ENCODE data around the gene SUPT4H1.

The SUPT4H1 gene

GRCh38 chr17:58370309-58370708 lies 18.3 kb upstream of the SUPT4H1 start:
- H3K27me3 ChIP-seq (ENCODE audit: insufficient read depth, poor library complexity, severe bottlenecking) = no peaks in the 10 kb centered on the region
- ATAC-seq (ENCODE audit: low read depth) = no peak

GRCh38 chr17:58369214-58370031 lies 17.4 kb upstream of the SUPT4H1 start:
- H3K4me3 ChIP-seq (ENCODE audit: severe bottlenecking) = no peak overlapping the region
- H3K9me3 ChIP-seq (ENCODE audit: severe bottlenecking) = no peaks in the 10 kb centered on the region
- H3K4me1 ChIP-seq (ENCODE audit: insufficient read depth, poor library complexity, severe bottlenecking) = peaks cover 10% of the 10 kb centered on the region
- H3K27me3 ChIP-seq (ENCODE audit: insufficient read depth, poor library complexity, severe bottlenecking) = no peaks in the 10 kb centered on the region
- no peaks in the 10 kb centered on the region for H3K36me3 ChIP-seq (ENCODE audit: low read depth)
- no peak overlapping the region for H3K27ac ChIP-seq (ENCODE audit: poor library complexity, severe bottlenecking)
- DNase-seq (ENCODE audit: low spot score) (no peak), ATAC-seq (ENCODE audit: low read depth) (no peak)
- TF ChIP-seq CTCF (IDR thresholded peaks at IDR 0.05; ENCODE audit: poor library complexity, severe bottlenecking) = no peak

More at GRCh38 chr17:58370309-58370708, 18.3 kb upstream of the SUPT4H1 start:
- no peaks in the 10 kb centered on the region for H3K36me3 ChIP-seq (ENCODE audit: low read depth)
- no peaks in the 10 kb centered on the region for H3K9me3 ChIP-seq (ENCODE audit: severe bottlenecking)
- no peak overlapping the region for H3K27ac ChIP-seq (ENCODE audit: poor library complexity, severe bottlenecking)
- no peak for DNase-seq (ENCODE audit: low spot score)
- peaks cover under 1% of the 10 kb centered on the region for H3K4me1 ChIP-seq (ENCODE audit: insufficient read depth, poor library complexity, severe bottlenecking)
- TF ChIP-seq CTCF (IDR thresholded peaks at IDR 0.05; ENCODE audit: poor library complexity, severe bottlenecking) = no peak
- H3K4me3 ChIP-seq (ENCODE audit: severe bottlenecking) = no peak overlapping the region

GRCh38 chr17:58368860-58369213 lies 16.8 kb upstream of the SUPT4H1 start:
- Histone ChIP-seq H3K27me3 (ENCODE audit: insufficient read depth, poor library complexity, severe bottlenecking) (no peaks in the 10 kb centered on the region), H3K4me1 (ENCODE audit: insufficient read depth, poor library complexity, severe bottlenecking) (peaks cover 14% of the 10 kb centered on the region), H3K9me3 (ENCODE audit: severe bottlenecking) (no peaks in the 10 kb centered on the region), H3K27ac (ENCODE audit: poor library complexity, severe bottlenecking) (no peak overlapping the region), H3K36me3 (ENCODE audit: low read depth) (no peaks in the 10 kb centered on the region), H3K4me3 (ENCODE audit: severe bottlenecking) (no peak overlapping the region)
- TF ChIP-seq CTCF (IDR thresholded peaks at IDR 0.05; ENCODE audit: poor library complexity, severe bottlenecking) = no peak
- DNase-seq (ENCODE audit: low spot score) (no peak), ATAC-seq (ENCODE audit: low read depth) (no peak)

DNA sequence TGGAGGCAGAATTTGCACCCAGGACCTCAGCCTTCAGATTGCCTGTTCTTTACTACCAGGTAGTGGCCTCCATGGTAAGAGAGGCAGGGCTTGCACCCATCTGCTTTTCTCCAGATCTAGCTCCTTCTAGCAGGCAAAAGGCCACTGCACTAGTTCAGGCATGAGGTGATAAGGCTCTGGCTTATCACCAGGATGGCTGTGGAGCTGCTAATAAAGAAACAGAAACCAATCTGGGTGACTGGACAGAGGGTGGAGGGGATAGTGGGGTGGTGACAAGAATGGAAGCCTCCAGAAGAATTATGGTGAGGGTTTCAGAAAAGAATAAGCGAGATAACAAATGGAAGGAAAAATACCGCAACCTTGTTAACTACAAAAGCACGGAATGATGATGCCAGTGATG lies 15.5 kb upstream of the SUPT4H1 start:
- H3K27me3 ChIP-seq (ENCODE audit: insufficient read depth, poor library complexity, severe bottlenecking) = no peaks in the 10 kb centered on the region
- no peak for TF ChIP-seq CTCF (IDR thresholded peaks at IDR 0.05; ENCODE audit: poor library complexity, severe bottlenecking)
- no peak overlapping the region for H3K27ac ChIP-seq (ENCODE audit: poor library complexity, severe bottlenecking)
- H3K9me3 ChIP-seq (ENCODE audit: severe bottlenecking) = no peaks in the 10 kb centered on the region
- H3K4me3 ChIP-seq (ENCODE audit: severe bottlenecking) = no peak overlapping the region
- H3K4me1 ChIP-seq (ENCODE audit: insufficient read depth, poor library complexity, severe bottlenecking) = peaks cover 14% of the 10 kb centered on the region
- no peak for ATAC-seq (ENCODE audit: low read depth)
- H3K36me3 ChIP-seq (ENCODE audit: low read depth) = peaks cover 10% of the 10 kb centered on the region; the same call in 1 of the 2 replicates
- DNase-seq (ENCODE audit: low spot score) = no peak

- Histone ChIP-seq H3K27ac (ENCODE audit: poor library complexity, severe bottlenecking) (no peak overlapping the region), H3K27me3 (ENCODE audit: insufficient read depth, poor library complexity, severe bottlenecking) (no peaks in the 10 kb centered on the region), H3K4me1 (ENCODE audit: insufficient read depth, poor library complexity, severe bottlenecking) (peaks cover 14% of the 10 kb centered on the region), H3K9me3 (ENCODE audit: severe bottlenecking) (no peaks in the 10 kb centered on the region), H3K4me3 (ENCODE audit: severe bottlenecking) (no peak overlapping the region), H3K36me3 (ENCODE audit: low read depth) (peaks cover 14% of the 10 kb centered on the region; the same call in 1 of the 2 replicates)
- ATAC-seq (ENCODE audit: low read depth) (no peak), DNase-seq (ENCODE audit: low spot score) (no peak)
- no peak for TF ChIP-seq CTCF (IDR thresholded peaks at IDR 0.05; ENCODE audit: poor library complexity, severe bottlenecking)
Observed at GRCh38 chr17:58365980-58366595, 14.1 kb upstream of the SUPT4H1 start.
